ENCODE data around the gene BMP3. TPM values are rescaled to one million over a fixed set of nuclear protein-coding genes. Genes with fewer than 3 reads are reported as not detected.

BMP3 gene
- total and polyA plus RNA-seq, 4 donors = 0.47 TPM; not detected in 3

DNA sequence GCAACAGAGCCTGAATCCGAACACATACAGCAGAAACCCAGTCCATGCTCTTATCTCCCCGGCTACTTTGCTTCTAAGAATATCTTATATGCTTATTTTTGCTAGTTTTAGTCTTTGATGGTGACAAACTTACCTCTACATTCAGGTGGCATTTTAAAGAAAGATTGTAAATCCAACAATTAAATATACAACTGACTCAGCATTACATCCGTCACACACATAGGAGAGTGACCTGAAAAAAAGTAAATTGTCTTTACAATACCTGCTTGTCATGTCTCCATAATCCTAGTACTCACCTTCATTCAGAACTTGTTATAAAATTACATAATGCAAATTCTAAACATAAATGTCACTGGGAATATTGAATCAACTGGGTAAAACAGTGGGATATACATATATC is 30.6 kb upstream of the BMP3 start:
- no peaks in the 10 kb centered on the region for H3K9me3 ChIP-seq (ENCODE audit: control insufficient read depth in 4 of 4, low read length in 3 of 4)
- no peak overlapping the region for H3K9ac ChIP-seq (ENCODE audit: low read depth in 1 of 2, low read length in 2 of 2)
- no peak overlapping the region for H3K27ac ChIP-seq (ENCODE audit: low read depth in 1 of 2, low read length in 2 of 2)
- no peak for DNase-seq (ENCODE audit: low spot score)
- H3K36me3 ChIP-seq (ENCODE audit: control insufficient read depth in 4 of 4, insufficient read depth in 3 of 4, low read depth in 1 of 4, low read length in 3 of 4) = no peaks in the 10 kb centered on the region
- TF ChIP-seq NR2F2 (IDR thresholded peaks at IDR 0.05) (no peak), ATF3 (IDR thresholded peaks at IDR 0.05) (no peak), TAF1 (conservative IDR thresholded peaks at IDR 0.05) (no peak), HNF4A (conservative IDR thresholded peaks at IDR 0.05) (no peak), FOXA1 (IDR thresholded peaks at IDR 0.05) (no peak), FOXA2 (IDR thresholded peaks at IDR 0.05) (no peak), HNF4G (IDR thresholded peaks at IDR 0.05) (no peak), ZBTB33 (IDR thresholded peaks at IDR 0.05) (no peak), YY1 (IDR thresholded peaks at IDR 0.05) (no peak), RAD21 (IDR thresholded peaks at IDR 0.05) (no peak), JUND (IDR thresholded peaks at IDR 0.05) (no peak), RXRA (IDR thresholded peaks at IDR 0.05) (no peak), EGR1 (IDR thresholded peaks at IDR 0.05; ENCODE audit: low read depth in 2 of 2) (no peak), REST (IDR thresholded peaks at IDR 0.05) (no peak), SP1 (IDR thresholded peaks at IDR 0.05) (no peak), GABPA (IDR thresholded peaks at IDR 0.05 in 1 of 2, conservative IDR thresholded peaks at IDR 0.05 in 1 of 2) (no peak)
- TF ChIP-seq, protein P1, sequence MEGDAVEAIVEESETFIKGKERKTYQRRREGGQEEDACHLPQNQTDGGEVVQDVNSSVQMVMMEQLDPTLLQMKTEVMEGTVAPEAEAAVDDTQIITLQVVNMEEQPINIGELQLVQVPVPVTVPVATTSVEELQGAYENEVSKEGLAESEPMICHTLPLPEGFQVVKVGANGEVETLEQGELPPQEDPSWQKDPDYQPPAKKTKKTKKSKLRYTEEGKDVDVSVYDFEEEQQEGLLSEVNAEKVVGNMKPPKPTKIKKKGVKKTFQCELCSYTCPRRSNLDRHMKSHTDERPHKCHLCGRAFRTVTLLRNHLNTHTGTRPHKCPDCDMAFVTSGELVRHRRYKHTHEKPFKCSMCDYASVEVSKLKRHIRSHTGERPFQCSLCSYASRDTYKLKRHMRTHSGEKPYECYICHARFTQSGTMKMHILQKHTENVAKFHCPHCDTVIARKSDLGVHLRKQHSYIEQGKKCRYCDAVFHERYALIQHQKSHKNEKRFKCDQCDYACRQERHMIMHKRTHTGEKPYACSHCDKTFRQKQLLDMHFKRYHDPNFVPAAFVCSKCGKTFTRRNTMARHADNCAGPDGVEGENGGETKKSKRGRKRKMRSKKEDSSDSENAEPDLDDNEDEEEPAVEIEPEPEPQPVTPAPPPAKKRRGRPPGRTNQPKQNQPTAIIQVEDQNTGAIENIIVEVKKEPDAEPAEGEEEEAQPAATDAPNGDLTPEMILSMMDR (IDR thresholded peaks at IDR 0.05; ENCODE audit: low read depth, low read length, missing input control) = no peak
- TF ChIP-seq, protein P2, sequence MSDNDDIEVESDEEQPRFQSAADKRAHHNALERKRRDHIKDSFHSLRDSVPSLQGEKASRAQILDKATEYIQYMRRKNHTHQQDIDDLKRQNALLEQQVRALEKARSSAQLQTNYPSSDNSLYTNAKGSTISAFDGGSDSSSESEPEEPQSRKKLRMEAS (IDR thresholded peaks at IDR 0.05) = no peak
- 86% methylated on average over 3 of the region's 3 CpGs for WGBS
- no peaks in the 10 kb centered on the region for H3K4me1 ChIP-seq (ENCODE audit: control insufficient read depth in 4 of 4, insufficient read depth in 4 of 4, low read length in 3 of 4)
- no peak overlapping the region for H3K4me3 ChIP-seq (ENCODE audit: low read depth in 1 of 3, low read length in 3 of 3)
- no peaks in the 10 kb centered on the region for H3K27me3 ChIP-seq (ENCODE audit: control insufficient read depth in 4 of 4, insufficient read depth in 4 of 4, low read length in 3 of 4)
